ENCODE data around the gene MTMR10.

MTMR10 gene

DNA sequence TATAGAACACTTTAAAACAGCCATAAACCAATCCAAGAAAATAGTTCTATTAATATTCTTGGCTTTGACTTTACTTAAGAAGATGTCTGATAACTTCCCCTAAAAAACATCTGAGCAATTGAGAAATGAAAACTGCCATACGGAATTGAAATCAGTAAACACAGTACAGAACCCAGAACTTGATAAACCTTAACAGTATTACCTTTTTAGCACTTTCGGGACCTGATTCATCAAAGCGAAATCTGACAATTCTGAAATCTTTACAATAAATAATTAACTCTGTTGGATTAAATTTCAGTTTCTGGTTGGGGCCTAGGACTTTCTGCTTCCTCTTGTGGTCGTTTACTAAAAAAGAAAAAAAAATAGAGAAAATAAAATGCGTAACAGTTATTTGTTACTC lies 17.3 kb downstream of the MTMR10 start:
- H3K4ac ChIP-seq (ENCODE audit: low read depth, low read length): no peak overlapping the region
- no peak overlapping the region for H4K8ac ChIP-seq (ENCODE audit: low read depth, low read length)
- H2BK5ac ChIP-seq (ENCODE audit: low read depth, low read length, poor library complexity): no peak overlapping the region
- H3K27me3 ChIP-seq (ENCODE audit: insufficient read depth, low read length): no peaks in the 10 kb centered on the region
- H2BK120ac ChIP-seq (ENCODE audit: insufficient read depth, low read length, poor library complexity): no peak overlapping the region
- DNase-seq: no peak
- no CpG with 5 or more reads among the region's 5 CpGs for WGBS (ENCODE audit: extremely low coverage, insufficient coverage, insufficient read length)
- H3K23ac ChIP-seq (ENCODE audit: low read length): no peak overlapping the region
- no peak overlapping the region for H2AFZ ChIP-seq (ENCODE audit: insufficient read depth, low read length, poor library complexity)
- H3K4me2 ChIP-seq (ENCODE audit: low read length): no peak overlapping the region
- no peak overlapping the region for H3K14ac ChIP-seq (ENCODE audit: low read length)
- H3K18ac ChIP-seq (ENCODE audit: low read length): no peak overlapping the region
- H2AK5ac ChIP-seq (ENCODE audit: low read length): no peak overlapping the region
- H4K12ac ChIP-seq (ENCODE audit: low read depth, low read length): no peak overlapping the region
- no peaks in the 10 kb centered on the region for H3K4me1 ChIP-seq (ENCODE audit: control insufficient read depth in 1 of 2, insufficient read depth in 2 of 2, low read length in 2 of 2)
- H2BK12ac ChIP-seq (ENCODE audit: low read length): no peak overlapping the region
- H3K27ac ChIP-seq (ENCODE audit: low read depth, low read length): no peak overlapping the region
- no peaks in the 10 kb centered on the region for H3K79me1 ChIP-seq (ENCODE audit: low read length)
- no peak overlapping the region for H3K9ac ChIP-seq (ENCODE audit: low read length)
- H4K91ac ChIP-seq (ENCODE audit: low read depth, low read length): no peak overlapping the region
- peaks cover 0 to 5% of the 10 kb centered on the region in 2 experiments for H3K36me3 ChIP-seq (ENCODE audit: control insufficient read depth in 1 of 2, insufficient read depth in 2 of 2, low read length in 2 of 2)
- H3K79me2 ChIP-seq (ENCODE audit: control insufficient read depth, insufficient read depth, low read length, poor library complexity): peaks cover under 1% of the 10 kb centered on the region
- no peaks in the 10 kb centered on the region for H3K9me3 ChIP-seq (ENCODE audit: insufficient read depth, low read depth, low read length)
- H3K4me3 ChIP-seq (ENCODE audit: low read depth, low read length): no peak overlapping the region

DNA sequence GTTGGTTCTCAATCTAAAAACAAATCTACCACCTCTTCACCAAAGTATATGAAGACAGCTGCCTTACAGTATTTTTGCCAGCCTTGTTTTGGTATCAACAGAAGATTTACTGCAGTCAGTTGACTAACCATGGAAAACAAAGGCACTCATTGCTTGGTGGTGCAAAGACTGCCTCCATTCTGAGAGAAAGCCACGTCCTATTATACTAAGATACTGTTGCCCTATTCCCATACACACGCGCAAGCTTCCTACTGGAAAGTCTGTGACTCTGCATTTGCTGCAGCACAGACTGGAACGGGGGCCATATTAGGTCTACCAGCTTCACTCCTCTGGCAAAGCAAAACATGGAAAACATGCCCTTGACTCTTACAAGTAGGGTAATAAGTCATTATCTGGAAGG lies 18.0 kb downstream of the MTMR10 start:
- Histone ChIP-seq H4K91ac (ENCODE audit: low read depth, low read length) (no peak overlapping the region), H3K79me1 (ENCODE audit: low read length) (no peaks in the 10 kb centered on the region), H3K23ac (ENCODE audit: low read length) (no peak overlapping the region), H3K4me3 (ENCODE audit: low read depth, low read length) (no peak overlapping the region), H3K36me3 (ENCODE audit: control insufficient read depth in 1 of 2, insufficient read depth in 2 of 2, low read length in 2 of 2) (peaks cover 0 to 5% of the 10 kb centered on the region in 2 experiments), H3K14ac (ENCODE audit: low read length) (no peak overlapping the region), H3K4me1 (ENCODE audit: control insufficient read depth in 1 of 2, insufficient read depth in 2 of 2, low read length in 2 of 2) (no peaks in the 10 kb centered on the region), H3K27me3 (ENCODE audit: insufficient read depth, low read length) (no peaks in the 10 kb centered on the region), H3K27ac (ENCODE audit: low read depth, low read length) (no peak overlapping the region), H2AK5ac (ENCODE audit: low read length) (no peak overlapping the region), H4K12ac (ENCODE audit: low read depth, low read length) (no peak overlapping the region), H3K9me3 (ENCODE audit: insufficient read depth, low read depth, low read length) (no peaks in the 10 kb centered on the region), H2BK120ac (ENCODE audit: insufficient read depth, low read length, poor library complexity) (no peak overlapping the region), H4K8ac (ENCODE audit: low read depth, low read length) (no peak overlapping the region), H3K79me2 (ENCODE audit: control insufficient read depth, insufficient read depth, low read length, poor library complexity) (no peaks in the 10 kb centered on the region), H3K4ac (ENCODE audit: low read depth, low read length) (no peak overlapping the region), H3K9ac (ENCODE audit: low read length) (no peak overlapping the region), H3K18ac (ENCODE audit: low read length) (no peak overlapping the region), H2BK5ac (ENCODE audit: low read depth, low read length, poor library complexity) (no peak overlapping the region), H2BK12ac (ENCODE audit: low read length) (no peak overlapping the region), H2AFZ (ENCODE audit: insufficient read depth, low read length, poor library complexity) (no peak overlapping the region), H3K4me2 (ENCODE audit: low read length) (no peak overlapping the region)
- no CpG with 5 or more reads among the region's 4 CpGs for WGBS (ENCODE audit: extremely low coverage, insufficient coverage, insufficient read length)
- DNase-seq: no peak

DNA sequence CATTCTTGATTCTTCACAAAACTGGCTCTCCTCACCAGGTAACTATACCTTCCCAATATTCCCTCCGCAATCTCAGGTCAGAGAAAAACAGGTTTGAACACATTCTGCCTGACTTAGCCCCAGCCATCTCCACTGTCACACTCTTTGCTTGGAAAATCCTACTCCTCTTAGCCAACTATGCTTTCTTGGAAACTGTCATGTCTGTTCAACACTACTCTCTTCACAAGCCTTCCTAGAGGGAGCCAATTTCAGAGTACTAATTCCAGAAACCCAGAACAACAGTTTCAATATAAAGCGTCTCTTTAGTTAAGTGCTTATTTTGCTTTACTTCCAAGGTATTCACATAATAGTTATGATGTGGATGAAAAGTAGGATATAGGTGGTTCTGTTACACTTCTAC lies 21.7 kb downstream of the MTMR10 start:
- no peak overlapping the region for H3K23ac ChIP-seq (ENCODE audit: low read length)
- no peak overlapping the region for H3K4me3 ChIP-seq (ENCODE audit: low read depth, low read length)
- H3K9ac ChIP-seq (ENCODE audit: low read length): no peak overlapping the region
- H3K36me3 ChIP-seq (ENCODE audit: control insufficient read depth in 1 of 2, insufficient read depth in 2 of 2, low read length in 2 of 2): peaks cover 0 to 6% of the 10 kb centered on the region in 2 experiments
- no peak overlapping the region for H4K8ac ChIP-seq (ENCODE audit: low read depth, low read length)
- no peaks in the 10 kb centered on the region for H3K79me2 ChIP-seq (ENCODE audit: control insufficient read depth, insufficient read depth, low read length, poor library complexity)
- no peak overlapping the region for H2BK120ac ChIP-seq (ENCODE audit: insufficient read depth, low read length, poor library complexity)
- H3K27me3 ChIP-seq (ENCODE audit: insufficient read depth, low read length): no peaks in the 10 kb centered on the region
- no peaks in the 10 kb centered on the region for H3K79me1 ChIP-seq (ENCODE audit: low read length)
- H2BK5ac ChIP-seq (ENCODE audit: low read depth, low read length, poor library complexity): no peak overlapping the region
- no peak overlapping the region for H3K14ac ChIP-seq (ENCODE audit: low read length)
- no CpG with 5 or more reads among the region's 2 CpGs for WGBS (ENCODE audit: extremely low coverage, insufficient coverage, insufficient read length)
- peak in 1 of 2 donors; percentile 32 for DNase-seq
- H3K4me2 ChIP-seq (ENCODE audit: low read length): no peak overlapping the region
- H3K27ac ChIP-seq (ENCODE audit: low read depth, low read length): no peak overlapping the region
- no peaks in the 10 kb centered on the region for H3K9me3 ChIP-seq (ENCODE audit: insufficient read depth, low read depth, low read length)
- no peak overlapping the region for H2BK12ac ChIP-seq (ENCODE audit: low read length)
- H2AK5ac ChIP-seq (ENCODE audit: low read length): no peak overlapping the region
- H3K4ac ChIP-seq (ENCODE audit: low read depth, low read length): no peak overlapping the region
- no peaks in the 10 kb centered on the region for H3K4me1 ChIP-seq (ENCODE audit: control insufficient read depth in 1 of 2, insufficient read depth in 2 of 2, low read length in 2 of 2)
- no peak overlapping the region for H3K18ac ChIP-seq (ENCODE audit: low read length)
- no peak overlapping the region for H4K12ac ChIP-seq (ENCODE audit: low read depth, low read length)
- no peak overlapping the region for H2AFZ ChIP-seq (ENCODE audit: insufficient read depth, low read length, poor library complexity)
- no peak overlapping the region for H4K91ac ChIP-seq (ENCODE audit: low read depth, low read length)

DNA sequence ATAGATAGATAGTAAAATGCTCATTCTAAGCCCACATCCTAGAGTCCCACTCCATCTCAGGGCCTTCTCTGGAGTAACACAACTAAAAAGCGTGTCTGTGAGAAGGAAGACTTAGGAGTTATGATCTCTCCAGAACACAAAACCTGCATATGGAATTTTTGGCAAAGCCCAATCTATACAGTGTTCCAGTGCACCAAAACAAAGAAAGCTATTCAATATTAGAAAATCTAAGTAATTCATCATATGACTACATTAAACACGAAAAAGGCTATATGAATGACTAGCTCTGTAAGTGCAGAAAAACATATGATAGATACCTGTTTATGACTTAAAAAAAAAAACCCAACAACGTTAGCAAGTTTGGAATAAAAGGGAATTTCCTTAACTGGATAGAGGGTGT lies 27.7 kb downstream of the MTMR10 start:
- Histone ChIP-seq H3K79me1 (ENCODE audit: low read length) (no peaks in the 10 kb centered on the region), H2BK120ac (ENCODE audit: insufficient read depth, low read length, poor library complexity) (no peak overlapping the region), H2AFZ (ENCODE audit: insufficient read depth, low read length, poor library complexity) (no peak overlapping the region), H4K91ac (ENCODE audit: low read depth, low read length) (no peak overlapping the region), H4K8ac (ENCODE audit: low read depth, low read length) (no peak overlapping the region), H3K9me3 (ENCODE audit: insufficient read depth, low read depth, low read length) (no peaks in the 10 kb centered on the region), H2AK5ac (ENCODE audit: low read length) (no peak overlapping the region), H3K36me3 (ENCODE audit: control insufficient read depth in 1 of 2, insufficient read depth in 2 of 2, low read length in 2 of 2) (peaks cover 8 to 26% of the 10 kb centered on the region in 2 experiments), H3K14ac (ENCODE audit: low read length) (no peak overlapping the region), H3K4me1 (ENCODE audit: control insufficient read depth in 1 of 2, insufficient read depth in 2 of 2, low read length in 2 of 2) (peaks cover 2% of the 10 kb centered on the region in 2 experiments), H4K12ac (ENCODE audit: low read depth, low read length) (no peak overlapping the region), H3K79me2 (ENCODE audit: control insufficient read depth, insufficient read depth, low read length, poor library complexity) (no peaks in the 10 kb centered on the region), H3K4me2 (ENCODE audit: low read length) (no peak overlapping the region), H3K4me3 (ENCODE audit: low read depth, low read length) (no peak overlapping the region), H3K18ac (ENCODE audit: low read length) (no peak overlapping the region), H3K23ac (ENCODE audit: low read length) (no peak overlapping the region), H3K4ac (ENCODE audit: low read depth, low read length) (no peak overlapping the region), H3K27me3 (ENCODE audit: insufficient read depth, low read length) (no peaks in the 10 kb centered on the region), H3K27ac (ENCODE audit: low read depth, low read length) (no peak overlapping the region), H2BK12ac (ENCODE audit: low read length) (no peak overlapping the region), H2BK5ac (ENCODE audit: low read depth, low read length, poor library complexity) (no peak overlapping the region), H3K9ac (ENCODE audit: low read length) (no peak overlapping the region)
- WGBS (ENCODE audit: extremely low coverage, insufficient coverage, insufficient read length): no CpG with 5 or more reads among the region's 3 CpGs
- DNase-seq: no peak

Data from trophoblast cell (in vitro differentiated cells and primary cell).